ENCODE data around the gene NTHL1.

Gene NTHL1

GRCh38 chr16:2001035-2001434 lies 46.6 kb downstream of the NTHL1 start:
- POLR2A ChIA-PET, result interaction anchor here (0.6 to 0.8 kb wide), 2 partner anchors 9 to 154 kb away, joined by 3 to 4 read pairs; partner anchors contain the start of gene TRAF7
- CTCF ChIA-PET, result interaction anchor here (0.6 to 0.9 kb wide), 3 partner anchors 41 to 139 kb away, joined by 3 to 4 read pairs (median 3); partner anchors contain the start of gene NDUFB10
- peaks cover 7% of the 10 kb centered on the region; the same call in 1 of the 2 replicates for H3K4me1 ChIP-seq (ENCODE audit: control insufficient read depth, insufficient read depth, low read length)
- TF ChIP-seq ZNF423 (tag by site-specific recombination; IDR thresholded peaks at IDR 0.05), result no peak
- TF ChIP-seq ZNF214 (tag by site-specific recombination; IDR thresholded peaks at IDR 0.05; ENCODE audit: borderline replicate concordance), result no peak
- no peak for TF ChIP-seq ZNF354C (tag by site-specific recombination; IDR thresholded peaks at IDR 0.05; ENCODE audit: borderline replicate concordance, low read depth)
- H3K27ac ChIP-seq (ENCODE audit: extremely low read depth, low read depth, low read length), result no peak overlapping the region
- H3K36me3 ChIP-seq (ENCODE audit: control insufficient read depth in 2 of 2, insufficient read depth in 1 of 2, low read length in 2 of 2), result peaks cover 0 to 81% of the 10 kb centered on the region in 2 experiments; a peak in 2 of 3 replicates
- no peaks in the 10 kb centered on the region for H3K9me3 ChIP-seq (ENCODE audit: control insufficient read depth, insufficient read depth, low read depth, low read length)
- no peak overlapping the region for H3K4me3 ChIP-seq (ENCODE audit: low read depth, low read length)

GRCh38 chr16:1999866-2000514 lies 47.6 kb downstream of the NTHL1 start:
- H3K36me3 ChIP-seq (ENCODE audit: control insufficient read depth in 2 of 2, insufficient read depth in 1 of 2, low read length in 2 of 2), result peaks cover 0 to 76% of the 10 kb centered on the region in 2 experiments; a peak in 2 of 3 replicates
- H3K4me3 ChIP-seq (ENCODE audit: low read depth, low read length), result no peak overlapping the region
- peaks cover 5% of the 10 kb centered on the region; the same call in 1 of the 2 replicates for H3K4me1 ChIP-seq (ENCODE audit: control insufficient read depth, insufficient read depth, low read length)
- CTCF ChIA-PET, result no interaction called here
- no peaks in the 10 kb centered on the region for H3K9me3 ChIP-seq (ENCODE audit: control insufficient read depth, insufficient read depth, low read depth, low read length)
- POLR2A ChIA-PET, result interaction anchor here (0.6 to 1.2 kb wide), 3 partner anchors 7 to 155 kb away, joined by 3 to 4 read pairs (median 3); partner anchors contain the start of gene TRAF7
- no peak overlapping the region for H3K27ac ChIP-seq (ENCODE audit: extremely low read depth, low read depth, low read length)
- TF ChIP-seq ZSCAN30 (tag by site-specific recombination; IDR thresholded peaks at IDR 0.05) (no peak), ZNF571 (tag by site-specific recombination; IDR thresholded peaks at IDR 0.05) (no peak), ZEB2 (tag by site-specific recombination; IDR thresholded peaks at IDR 0.05) (no peak), KLF10 (tag by site-specific recombination; IDR thresholded peaks at IDR 0.05) (no peak), SCRT1 (tag by site-specific recombination; IDR thresholded peaks at IDR 0.05; ENCODE audit: borderline replicate concordance) (peak; percentile 59; the same call in 1 of the 2 replicates), KLF9 (tag by site-specific recombination; IDR thresholded peaks at IDR 0.05; ENCODE audit: low read depth) (no peak), ZNF785 (tag by site-specific recombination; IDR thresholded peaks at IDR 0.05) (no peak), HIC1 (tag by site-specific recombination; IDR thresholded peaks at IDR 0.05) (peak; percentile 51; the same call in 1 of the 2 replicates), RBAK (tag by site-specific recombination; IDR thresholded peaks at IDR 0.05) (no peak), SP2 (tag by site-specific recombination; IDR thresholded peaks at IDR 0.05) (peak; percentile 41), EGR2 (tag by site-specific recombination; IDR thresholded peaks at IDR 0.05; ENCODE audit: low read depth) (peak; percentile 23; the same call in 1 of the 2 replicates), ZFP37 (tag by site-specific recombination; IDR thresholded peaks at IDR 0.05) (no peak), YY2 (tag by site-specific recombination; IDR thresholded peaks at IDR 0.05) (no peak), ZNF155 (tag by site-specific recombination; IDR thresholded peaks at IDR 0.05) (no peak), ZNF23 (tag by site-specific recombination; IDR thresholded peaks at IDR 0.05; ENCODE audit: borderline replicate concordance) (no peak), PATZ1 (tag by site-specific recombination; IDR thresholded peaks at IDR 0.05) (no peak), ZNF266 (tag by site-specific recombination; IDR thresholded peaks at IDR 0.05; ENCODE audit: low read depth) (no peak), MYNN (tag by site-specific recombination; IDR thresholded peaks at IDR 0.05; ENCODE audit: borderline replicate concordance) (no peak), ZNF514 (tag by site-specific recombination; IDR thresholded peaks at IDR 0.05) (no peak), SETDB1 (IDR thresholded peaks at IDR 0.05; ENCODE audit: insufficient read length, low read length) (no peak), ZNF518A (tag by site-specific recombination; conservative IDR thresholded peaks at IDR 0.05; ENCODE audit: low read depth) (no peak), ZNF629 (tag by site-specific recombination; IDR thresholded peaks at IDR 0.05) (no peak), ZNF621 (tag by site-specific recombination; IDR thresholded peaks at IDR 0.05) (no peak)
